MM.1S (cell line): Measurements from ENCODE around the gene TYW1B.

ENCODE experiments used
- CTCF ChIP-seq: fragments of 300-600 bp; sonication (generic); IDR thresholded peaks from 2 replicates; pipeline ENCODE4 v1.5.1; 2016; ENCODE audit warnings: antibody characterized with exemption, low read length, mixed read lengths
- EZH2 ChIP-seq: fragments of 300-600 bp; sonication (generic); optimal IDR thresholded peaks from 2 replicates; pipeline ENCODE3; 2017; ENCODE audit warnings: low read depth, mild to moderate bottlenecking, antibody characterized with exemption, low read length, mixed read lengths
- EZH2phosphoT487 ChIP-seq: fragments of 300-600 bp; sonication (generic); IDR thresholded peaks from 2 replicates; pipeline ENCODE4 v1.6.1; 2018; ENCODE audit warnings: antibody characterized with exemption, low read length

DNA sequence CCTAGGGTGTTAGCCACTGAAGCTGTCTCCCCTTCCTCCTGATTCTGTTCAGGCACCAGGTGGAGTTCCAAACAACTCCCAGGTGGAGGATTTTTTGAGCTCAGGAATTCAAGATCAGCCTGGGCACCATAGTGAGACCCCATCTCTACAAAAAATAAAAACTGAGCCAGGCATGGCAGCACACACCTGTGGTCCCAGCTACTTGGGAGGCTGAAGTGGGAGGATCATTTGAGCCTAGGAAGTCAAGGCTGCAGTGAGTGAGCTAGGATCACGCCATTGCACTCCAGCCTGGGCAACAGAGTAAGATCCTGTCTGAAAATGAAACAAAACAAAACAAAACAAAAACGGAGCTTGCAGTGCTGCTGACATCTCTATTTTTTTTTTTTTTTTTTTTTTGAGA is 287.1 kb downstream of the TYW1B start:
- no peak for TF ChIP-seq CTCF
- TF ChIP-seq EZH2 = no peak
- TF ChIP-seq EZH2phosphoT487 = no peak
